Measurements from ENCODE around the gene CARS2. TPM values are rescaled to one million over a fixed set of nuclear protein-coding genes. Genes with fewer than 3 reads are reported as not detected.

Gene CARS2
- total and polyA plus RNA-seq, 2 donors (not counting 3 experiments of a cell fraction or from before 2014, with no cell fraction given) = 42.0 to 51.2 TPM

DNA sequence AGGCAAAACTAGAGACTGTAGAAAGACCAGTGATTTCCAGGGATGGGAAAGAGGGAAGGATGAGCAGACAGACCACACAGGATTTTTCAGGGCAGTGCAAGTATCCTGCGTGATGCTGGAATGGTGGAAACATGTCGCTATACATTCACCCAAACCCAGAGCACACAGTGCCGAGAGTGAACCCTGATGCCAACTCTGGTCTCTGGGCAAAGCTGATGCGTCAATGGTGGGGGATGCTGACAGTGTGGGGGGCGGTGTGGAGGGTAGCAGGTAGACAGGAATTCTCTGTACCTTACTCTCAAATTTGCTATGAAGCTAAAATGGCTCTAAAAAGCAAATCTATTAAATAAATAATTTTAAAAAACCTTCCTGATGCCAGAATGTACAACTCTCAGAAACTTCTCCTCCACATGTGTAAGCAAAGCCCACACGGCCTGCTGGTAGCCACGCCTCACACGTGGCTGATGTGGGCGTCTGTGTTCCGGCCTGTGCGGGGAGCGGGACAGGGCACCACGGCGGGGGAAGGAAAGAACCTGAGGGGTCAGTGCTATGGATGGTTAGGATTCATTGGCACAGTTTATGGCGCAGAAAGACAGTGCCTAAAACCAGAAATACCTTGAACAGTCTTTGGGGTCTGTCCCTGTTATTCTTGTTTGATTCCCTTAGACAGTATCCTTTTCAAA is 23.9 kb downstream of the CARS2 start:
- H4K20me1 ChIP-seq (replicated peaks; ENCODE audit: control insufficient read depth, extremely low read depth, insufficient read depth, low read length) = no peaks in the 10 kb centered on the region
- peaks cover 14 to 26% of the 10 kb centered on the region in 2 experiments for H3K36me3 ChIP-seq (ENCODE audit: control insufficient read depth in 2 of 2, extremely low read depth in 1 of 2, insufficient read depth in 2 of 2, low read length in 2 of 2)
- no peak overlapping the region for H3K4me2 ChIP-seq (ENCODE audit: insufficient read depth, low read length)
- ChIA-PET POLR2A (interaction anchor here (1.9 kb wide), 1 partner anchor 33 kb away, joined by 8 read pairs; no protein-coding TSS in a partner anchor), CTCF (interaction anchor here (1.5 to 1.6 kb wide), 3 partner anchors 35 to 233 kb away, joined by 3 to 6 read pairs (median 4); partner anchors contain the start of gene ANKRD10)
- no peak overlapping the region for H3K9ac ChIP-seq (replicated peaks; ENCODE audit: extremely low read depth, insufficient read depth, low read length)
- no peak overlapping the region for H3K27ac ChIP-seq (ENCODE audit: insufficient read depth, low read depth, low read length)
- TF ChIP-seq POLR2A (IDR thresholded peaks at IDR 0.05; ENCODE audit: low read depth, low read length) = no peak
- no peak for TF ChIP-seq MYC (IDR thresholded peaks at IDR 0.05; ENCODE audit: low read depth, low read length)
- TF ChIP-seq, protein P1, sequence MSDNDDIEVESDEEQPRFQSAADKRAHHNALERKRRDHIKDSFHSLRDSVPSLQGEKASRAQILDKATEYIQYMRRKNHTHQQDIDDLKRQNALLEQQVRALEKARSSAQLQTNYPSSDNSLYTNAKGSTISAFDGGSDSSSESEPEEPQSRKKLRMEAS (IDR thresholded peaks at IDR 0.05; ENCODE audit: insufficient read depth, insufficient read length) = no peak
- no peak for TF ChIP-seq FOS (IDR thresholded peaks at IDR 0.05; ENCODE audit: borderline replicate concordance, insufficient read depth, low read length)
- no peak for TF ChIP-seq GATA2 (IDR thresholded peaks at IDR 0.05; ENCODE audit: insufficient read depth, insufficient read length, low read depth, low read length)
- no peak for TF ChIP-seq EZH2 (IDR thresholded peaks at IDR 0.05; ENCODE audit: borderline replicate concordance, low read depth, low read length, severe bottlenecking)
- no peak for TF ChIP-seq CTCF (IDR thresholded peaks at IDR 0.05; ENCODE audit: extremely low read depth in 1 of 2, insufficient read depth in 1 of 2, low read depth in 1 of 2, low read length in 2 of 2)
- no peak for TF ChIP-seq JUN (IDR thresholded peaks at IDR 0.05; ENCODE audit: borderline replicate concordance, insufficient read depth, insufficient read length, low read depth)
- TF ChIP-seq POLR2AphosphoS5 (IDR thresholded peaks at IDR 0.05; ENCODE audit: insufficient read depth, low read depth, low read length) = no peak
- no peak overlapping the region for H3K4me3 ChIP-seq (replicated peaks in 1 of 3; ENCODE audit: insufficient read depth in 1 of 3, low read depth in 1 of 3, low read length in 3 of 3)
- H3K79me2 ChIP-seq (ENCODE audit: control insufficient read depth, insufficient read depth, low read length) = no peaks in the 10 kb centered on the region
- no peak overlapping the region for H2AFZ ChIP-seq (ENCODE audit: low read depth, low read length)
- H3K9me3 ChIP-seq (replicated peaks; ENCODE audit: control insufficient read depth, insufficient read depth, low read length) = no peaks in the 10 kb centered on the region
- intact Hi-C loops (cut with micrococcal nuclease) = loop anchor here (1.0 to 2.0 kb wide), 2 partner anchors 31 to 137 kb away; partner anchors contain the start of gene ING1
- DNase-seq (ENCODE audit: low read depth, low spot score) = no peak
- H3K27me3 ChIP-seq (ENCODE audit: control insufficient read depth in 2 of 2, insufficient read depth in 2 of 2, low read length in 2 of 2) = no peaks in the 10 kb centered on the region
- H3K4me1 ChIP-seq (ENCODE audit: control insufficient read depth, extremely low read depth, insufficient read depth, low read length) = no peaks in the 10 kb centered on the region
- BruUV-seq (replicated peaks) = no TSS peak
- no peak for FAIRE-seq
- dilution Hi-C loops (cut with MboI; ENCODE audit: extremely low pct_ligation_motif_present, low sequenced_read_pairs) = no loop called here
- H3K9me1 ChIP-seq (replicated peaks; ENCODE audit: control insufficient read depth, extremely low read depth, insufficient read depth, low read length) = no peaks in the 10 kb centered on the region
